Gastroesophageal sphincter (tissue), 3 donors: ENCODE measurements around the gene EHBP1.

Source experiments
- POLR2A ChIP-seq, 2 donors: fragments of 450-650 bp; IDR thresholded peaks; one replicate each; pipeline ENCODE4 v1.6.1; 2017; ENCODE audit warnings: antibody characterized with exemption in 2 of 2, mild to moderate bottlenecking in 2 of 2, moderate library complexity in 1 of 2
- POLR2AphosphoS5 ChIP-seq: sonication (generic); formaldehyde crosslinking; IDR thresholded peaks from one replicate; pipeline ENCODE4 v1.6.1; 2017; ENCODE audit warnings: antibody characterized with exemption
- TF ChIP-seq, protein P1 (sequence below), 4 experiments: fragments of 200-600 bp in 2 of 4; fragments of 450-650 bp in 2 of 4; sonication (generic) in 1 of 4; IDR thresholded peaks; one replicate each; pipeline ENCODE4 v1.5.1; 2017 to 2019; ENCODE audit warnings: antibody characterized with exemption in 4 of 4, mild to moderate bottlenecking in 2 of 4, moderate library complexity in 2 of 4

DNA sequence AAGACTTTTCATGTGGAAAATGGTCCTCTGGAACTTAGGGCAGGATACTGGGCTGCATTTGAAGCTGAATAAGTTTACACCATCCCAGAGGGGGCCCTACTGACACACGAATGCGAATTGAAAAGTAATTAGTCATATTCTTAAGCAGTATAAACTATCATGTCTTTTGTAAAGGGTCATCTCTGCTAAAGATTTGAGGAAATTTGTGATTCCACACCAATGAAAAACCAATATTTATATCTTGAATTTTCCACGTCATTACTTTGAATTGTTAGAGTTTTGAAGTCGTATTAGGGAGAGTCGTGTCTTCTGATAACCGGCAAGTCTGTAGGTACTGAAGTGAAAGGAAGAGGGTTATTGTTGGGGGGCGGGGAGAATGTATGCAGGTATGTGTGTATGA, 341.0 kb downstream of the EHBP1 start:
- TF ChIP-seq, protein P1, sequence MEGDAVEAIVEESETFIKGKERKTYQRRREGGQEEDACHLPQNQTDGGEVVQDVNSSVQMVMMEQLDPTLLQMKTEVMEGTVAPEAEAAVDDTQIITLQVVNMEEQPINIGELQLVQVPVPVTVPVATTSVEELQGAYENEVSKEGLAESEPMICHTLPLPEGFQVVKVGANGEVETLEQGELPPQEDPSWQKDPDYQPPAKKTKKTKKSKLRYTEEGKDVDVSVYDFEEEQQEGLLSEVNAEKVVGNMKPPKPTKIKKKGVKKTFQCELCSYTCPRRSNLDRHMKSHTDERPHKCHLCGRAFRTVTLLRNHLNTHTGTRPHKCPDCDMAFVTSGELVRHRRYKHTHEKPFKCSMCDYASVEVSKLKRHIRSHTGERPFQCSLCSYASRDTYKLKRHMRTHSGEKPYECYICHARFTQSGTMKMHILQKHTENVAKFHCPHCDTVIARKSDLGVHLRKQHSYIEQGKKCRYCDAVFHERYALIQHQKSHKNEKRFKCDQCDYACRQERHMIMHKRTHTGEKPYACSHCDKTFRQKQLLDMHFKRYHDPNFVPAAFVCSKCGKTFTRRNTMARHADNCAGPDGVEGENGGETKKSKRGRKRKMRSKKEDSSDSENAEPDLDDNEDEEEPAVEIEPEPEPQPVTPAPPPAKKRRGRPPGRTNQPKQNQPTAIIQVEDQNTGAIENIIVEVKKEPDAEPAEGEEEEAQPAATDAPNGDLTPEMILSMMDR (IDR thresholded peaks at IDR 0.05), result no peak
- TF ChIP-seq POLR2A (IDR thresholded peaks at IDR 0.05) (no peak), POLR2AphosphoS5 (no peak)
